PC-3 (cell line): Measurements from ENCODE around the gene CDH22. TPM values are rescaled to one million over a fixed set of nuclear protein-coding genes. Genes with fewer than 3 reads are reported as not detected.

Source experiments
- ATAC-seq: fragments of 200-7000 bp; cut with Tn5 transposase; 2 replicates; pipeline ENCODE4 v1.9.1; 2020; ENCODE audit warnings: mild to moderate bottlenecking, moderate library complexity
- BruUV-seq: library from RNA; stranded (reverse); fragments of 400-500 nt; replicated peaks from 2 replicates; lab custom pipeline; 2021; lab: Mats Ljungman, UMichigan
- CTCF ChIA-PET: fragments of 300-600 bp; sonication (Branson Sonifier 250); formaldehyde crosslinking; loops from one replicate; lab custom pipeline; 2022; ENCODE audit warnings: antibody characterized with exemption; lab: Charles Lee
- POLR2A ChIA-PET: fragments of 300-600 bp; sonication (Branson Sonifier 250); formaldehyde crosslinking; loops from one replicate; lab custom pipeline; 2022; ENCODE audit warnings: antibody characterized with exemption; ENCODE audit not compliant: unreplicated experiment; lab: Charles Lee
- DNase-seq: peaks from one replicate; pipeline ENCODE4 v3.0.0-alpha.2; 2015
- H2AFZ ChIP-seq: fragments of 300-600 bp; sonication (generic); 2 replicates; pipeline ENCODE4 v1.6.0; 2016; ENCODE audit warnings: antibody characterized with exemption, low read length
- H3F3A ChIP-seq: fragments of 300-600 bp; sonication (generic); one replicate; pipeline ENCODE4 v1.6.0; 2017; ENCODE audit warnings: antibody characterized with exemption, low read length, control low read depth, mild to moderate bottlenecking; ENCODE audit not compliant: unreplicated experiment
- H3K27ac ChIP-seq: fragments of 300-600 bp; sonication (generic); 2 replicates; pipeline ENCODE4 v1.5.1; 2016; ENCODE audit warnings: mild to moderate bottlenecking, low read length
- H3K27me3 ChIP-seq: fragments of 300-600 bp; sonication (generic); 2 replicates; pipeline ENCODE4 v1.6.1; 2016; ENCODE audit warnings: low read length, mixed read lengths
- H3K36me3 ChIP-seq: fragments of 300-600 bp; sonication (generic); 2 replicates; pipeline ENCODE4 v1.6.1; 2016; ENCODE audit warnings: low read depth, mixed run types, low read length, mixed read lengths
- H3K4me1 ChIP-seq: fragments of 300-600 bp; sonication (generic); 2 replicates; pipeline ENCODE4 v1.5.1; 2016; ENCODE audit warnings: low read length; ENCODE audit not compliant: insufficient read depth
- H3K4me2 ChIP-seq: fragments of 300-600 bp; sonication (generic); 2 replicates; pipeline ENCODE4 v1.6.0; 2016; ENCODE audit warnings: low read length
- H3K4me3 ChIP-seq: fragments of 300-600 bp; sonication (generic); 2 replicates; pipeline ENCODE4 v1.5.1; 2016; ENCODE audit warnings: mild to moderate bottlenecking, low read length, mixed read lengths
- H3K79me2 ChIP-seq: fragments of 300-600 bp; sonication (generic); 2 replicates; pipeline ENCODE4 v1.6.1; 2017; ENCODE audit warnings: low read length, mixed read lengths
- H3K9ac ChIP-seq: fragments of 300-600 bp; sonication (generic); 2 replicates; pipeline ENCODE4 v1.6.0; 2016; ENCODE audit warnings: mild to moderate bottlenecking, low read length
- H3K9me2 ChIP-seq: fragments of 300-600 bp; sonication (generic); replicated peaks from 2 replicates; pipeline ENCODE4 v1.6.1; 2016; ENCODE audit warnings: mixed run types, low read length, mixed read lengths
- H3K9me3 ChIP-seq: fragments of 300-600 bp; sonication (generic); 2 replicates; pipeline ENCODE4 v1.6.1; 2016; ENCODE audit warnings: low read length, mixed read lengths
- H4K20me1 ChIP-seq: fragments of 300-600 bp; sonication (generic); 2 replicates; pipeline ENCODE4 v1.6.1; 2016; ENCODE audit warnings: low read length, mixed read lengths
- EZH2 ChIP-seq: fragments of 300-600 bp; sonication (generic); IDR thresholded peaks from one replicate; pipeline ENCODE4 v1.6.1; 2017; ENCODE audit warnings: antibody characterized with exemption, mild to moderate bottlenecking, low read length; ENCODE audit not compliant: unreplicated experiment
- EZH2phosphoT487 ChIP-seq: fragments of 300-600 bp; sonication (generic); IDR thresholded peaks from 2 replicates; pipeline ENCODE4 v1.6.1; 2018; ENCODE audit warnings: mild to moderate bottlenecking, antibody characterized with exemption, low read length, borderline replicate concordance
- intact Hi-C: fragments of 100-400 bp; cut with micrococcal nuclease; formaldehyde crosslinking; loops from 2 replicates; pipeline ENCODE4 v1.9.0; 2023
- total RNA-seq: library from RNA; depleted of rRNA; stranded (reverse); fragments of >200 nt; gene quantifications from 2 replicates; pipeline ENCODE4 v1.2.3, GENCODE V29; 2014
- TF ChIP-seq, protein P1 (sequence below): fragments of 300-600 bp; sonication (generic); conservative IDR thresholded peaks from 2 replicates; pipeline ENCODE4 v1.5.1; 2017; ENCODE audit warnings: antibody characterized with exemption, low read depth, mild to moderate bottlenecking, low read length

Gene CDH22
- total RNA-seq, 1 experiment from 2014 or later, result not detected

- no peaks in the 10 kb centered on the region for H3K9me2 ChIP-seq
- ATAC-seq, result no peak
- no peaks in the 10 kb centered on the region for H3F3A ChIP-seq
- H3K79me2 ChIP-seq, result no peaks in the 10 kb centered on the region
- no peaks in the 10 kb centered on the region for H3K36me3 ChIP-seq
- ChIA-PET CTCF (no interaction called here), POLR2A (no interaction called here)
- intact Hi-C loops, result no loop called here
- H3K27ac ChIP-seq, result no peak overlapping the region
- H3K9ac ChIP-seq, result no peak overlapping the region
- H3K9me3 ChIP-seq, result no peaks in the 10 kb centered on the region
- no peak for TF ChIP-seq EZH2
- TF ChIP-seq, protein P1, sequence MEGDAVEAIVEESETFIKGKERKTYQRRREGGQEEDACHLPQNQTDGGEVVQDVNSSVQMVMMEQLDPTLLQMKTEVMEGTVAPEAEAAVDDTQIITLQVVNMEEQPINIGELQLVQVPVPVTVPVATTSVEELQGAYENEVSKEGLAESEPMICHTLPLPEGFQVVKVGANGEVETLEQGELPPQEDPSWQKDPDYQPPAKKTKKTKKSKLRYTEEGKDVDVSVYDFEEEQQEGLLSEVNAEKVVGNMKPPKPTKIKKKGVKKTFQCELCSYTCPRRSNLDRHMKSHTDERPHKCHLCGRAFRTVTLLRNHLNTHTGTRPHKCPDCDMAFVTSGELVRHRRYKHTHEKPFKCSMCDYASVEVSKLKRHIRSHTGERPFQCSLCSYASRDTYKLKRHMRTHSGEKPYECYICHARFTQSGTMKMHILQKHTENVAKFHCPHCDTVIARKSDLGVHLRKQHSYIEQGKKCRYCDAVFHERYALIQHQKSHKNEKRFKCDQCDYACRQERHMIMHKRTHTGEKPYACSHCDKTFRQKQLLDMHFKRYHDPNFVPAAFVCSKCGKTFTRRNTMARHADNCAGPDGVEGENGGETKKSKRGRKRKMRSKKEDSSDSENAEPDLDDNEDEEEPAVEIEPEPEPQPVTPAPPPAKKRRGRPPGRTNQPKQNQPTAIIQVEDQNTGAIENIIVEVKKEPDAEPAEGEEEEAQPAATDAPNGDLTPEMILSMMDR, result no peak
- no peak for TF ChIP-seq EZH2phosphoT487
- no peak for DNase-seq
- H4K20me1 ChIP-seq, result 0 out of 2 replicates have a peak, but pooled peaks cover 5% of the 10 kb centered on the region
- no peak overlapping the region for H2AFZ ChIP-seq
- H3K4me3 ChIP-seq, result no peak overlapping the region
- peaks cover 10% of the 10 kb centered on the region; the same call in 1 of the 2 replicates for H3K4me1 ChIP-seq
- no peak overlapping the region for H3K4me2 ChIP-seq
- peaks cover 34% of the 10 kb centered on the region for H3K27me3 ChIP-seq
- no TSS peak for BruUV-seq
Observed at GRCh38 chr20:46250772-46251171, 57.5 kb downstream of the CDH22 start.

DNA sequence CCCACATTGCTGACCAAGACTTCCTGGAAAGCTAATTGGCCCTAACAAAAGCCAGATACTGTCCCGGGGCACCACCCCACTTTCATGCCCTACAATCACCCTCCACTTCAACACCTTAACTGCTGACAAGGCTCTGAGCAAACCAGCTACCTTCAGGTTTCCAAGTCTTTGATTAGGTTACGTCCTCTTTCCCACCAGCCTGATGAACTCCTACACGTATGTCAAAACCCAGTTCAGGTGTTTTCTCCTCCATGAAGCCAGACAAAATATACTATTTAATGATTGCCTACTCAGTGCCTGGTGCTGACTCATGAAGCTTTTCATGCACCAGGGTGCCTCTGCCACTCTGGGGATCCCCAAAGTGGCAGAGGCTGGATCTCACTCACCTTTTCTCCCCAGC is 58.6 kb downstream of the CDH22 start:
- Histone ChIP-seq H4K20me1 (0 out of 2 replicates have a peak, but pooled peaks cover 5% of the 10 kb centered on the region), H3K9me2 (no peaks in the 10 kb centered on the region), H3K36me3 (no peaks in the 10 kb centered on the region), H3K4me1 (0 out of 2 replicates have a peak, but pooled peaks cover 7% of the 10 kb centered on the region), H2AFZ (no peak overlapping the region), H3F3A (no peaks in the 10 kb centered on the region), H3K4me3 (no peak overlapping the region), H3K9me3 (no peaks in the 10 kb centered on the region), H3K4me2 (no peak overlapping the region), H3K27me3 (peaks cover 45% of the 10 kb centered on the region), H3K79me2 (no peaks in the 10 kb centered on the region), H3K27ac (no peak overlapping the region), H3K9ac (no peak overlapping the region)
- TF ChIP-seq EZH2, result no peak
- no peak for DNase-seq
- ATAC-seq, result no peak
- intact Hi-C loops, result no loop called here
- BruUV-seq, result no TSS peak
- ChIA-PET POLR2A (no interaction called here), CTCF (no interaction called here)

DNA sequence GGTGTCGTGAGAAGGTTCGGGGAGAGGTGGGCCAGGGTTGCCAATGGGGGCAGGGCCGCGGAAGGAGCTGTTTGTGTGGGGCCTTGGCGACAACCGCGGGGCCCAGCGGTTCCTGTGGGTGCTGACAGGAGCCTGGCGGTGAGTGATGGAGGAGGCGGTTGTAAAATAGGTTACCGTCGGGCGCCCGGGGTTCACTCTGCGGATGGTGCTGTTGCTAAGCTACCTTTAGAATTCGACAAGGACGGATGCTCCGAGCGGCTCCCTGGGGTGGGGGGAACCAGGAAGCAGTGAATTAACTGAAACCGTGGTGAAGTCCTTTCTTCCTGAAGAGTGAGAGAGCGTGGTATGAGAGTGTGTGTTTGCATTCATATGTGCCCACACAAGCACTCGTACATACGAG is 61.7 kb downstream of the CDH22 start:
- H3K27ac ChIP-seq, result no peak overlapping the region
- ATAC-seq, result no peak

More for the DNA sequence above, 61.7 kb downstream of the CDH22 start:
- no peaks in the 10 kb centered on the region for H3K9me3 ChIP-seq
- H3K27me3 ChIP-seq, result peaks cover 76% of the 10 kb centered on the region
- BruUV-seq, result no TSS peak
- TF ChIP-seq EZH2, result no peak
- no peak for TF ChIP-seq EZH2phosphoT487
- TF ChIP-seq, protein P1, result no peak
- H3K79me2 ChIP-seq, result no peaks in the 10 kb centered on the region
- H3K9ac ChIP-seq, result no peak overlapping the region
- CTCF ChIA-PET, result no interaction called here
- no peak overlapping the region for H3K4me3 ChIP-seq
- no peaks in the 10 kb centered on the region for H3F3A ChIP-seq
- no peak for DNase-seq
- 0 out of 2 replicates have a peak, but pooled peaks cover 5% of the 10 kb centered on the region for H4K20me1 ChIP-seq
- no peak overlapping the region for H3K4me2 ChIP-seq
- H3K4me1 ChIP-seq, result no peaks in the 10 kb centered on the region
- intact Hi-C loops, result no loop called here
- H2AFZ ChIP-seq, result no peak overlapping the region
- no peaks in the 10 kb centered on the region for H3K9me2 ChIP-seq
- H3K36me3 ChIP-seq, result no peaks in the 10 kb centered on the region
- POLR2A ChIA-PET, result no interaction called here
